ENCODE data around the gene GIPR.
"Not testable (repeated sequence)": the region's sequence is repeated elsewhere in the genome, so short reads cannot be mapped to it uniquely, and the experiment has no call there.

GIPR gene

GRCh38 chr19:45705710-45706415 is 37.8 kb downstream of the GIPR start:
- H3K27ac Mint-ChIP-seq: no peak overlapping the region
- no peaks in the 10 kb centered on the region for H3K27me3 Mint-ChIP-seq
- H3K4me3 Mint-ChIP-seq: no peak overlapping the region
- peaks cover 16% of the 10 kb centered on the region for H3K4me1 Mint-ChIP-seq
- peaks cover 6% of the 10 kb centered on the region for H3K36me3 Mint-ChIP-seq
- H3K9me3 Mint-ChIP-seq: no peaks in the 10 kb centered on the region

GRCh38 chr19:45710356-45711130 is 42.5 kb downstream of the GIPR start:
- no peak overlapping the region for H3K4me3 Mint-ChIP-seq
- H3K4me1 Mint-ChIP-seq: peaks cover 33% of the 10 kb centered on the region
- H3K27ac Mint-ChIP-seq: peak overlapping the region; percentile 62
- no peaks in the 10 kb centered on the region for H3K27me3 Mint-ChIP-seq
- no peaks in the 10 kb centered on the region for H3K9me3 Mint-ChIP-seq
- peaks cover 4% of the 10 kb centered on the region for H3K36me3 Mint-ChIP-seq

GRCh38 chr19:45711851-45712698 is 44.1 kb downstream of the GIPR start:
- no peaks in the 10 kb centered on the region for H3K9me3 Mint-ChIP-seq
- H3K27me3 Mint-ChIP-seq: no peaks in the 10 kb centered on the region
- peaks cover 41% of the 10 kb centered on the region for H3K4me1 Mint-ChIP-seq
- H3K4me3 Mint-ChIP-seq: no peak overlapping the region
- no peak overlapping the region for H3K27ac Mint-ChIP-seq
- H3K36me3 Mint-ChIP-seq: peaks cover 4% of the 10 kb centered on the region

GRCh38 chr19:45712699-45713067 is 44.7 kb downstream of the GIPR start:
- Mint-ChIP-seq H3K36me3 (peaks cover 4% of the 10 kb centered on the region), H3K27ac (no peak overlapping the region), H3K4me1 (peaks cover 47% of the 10 kb centered on the region), H3K27me3 (no peaks in the 10 kb centered on the region), H3K4me3 (no peak overlapping the region), H3K9me3 (no peaks in the 10 kb centered on the region)

GRCh38 chr19:45713141-45713540 is 45.1 kb downstream of the GIPR start:
- Mint-ChIP-seq H3K27ac (no peak overlapping the region), H3K27me3 (no peaks in the 10 kb centered on the region), H3K4me1 (peaks cover 50% of the 10 kb centered on the region), H3K4me3 (no peak overlapping the region), H3K9me3 (no peaks in the 10 kb centered on the region), H3K36me3 (peaks cover 4% of the 10 kb centered on the region)

- Mint-ChIP-seq H3K4me3 (peak overlapping the region; percentile 96), H3K4me1 (peaks cover 53% of the 10 kb centered on the region), H3K27me3 (no peaks in the 10 kb centered on the region), H3K36me3 (peaks cover 14% of the 10 kb centered on the region), H3K27ac (peak overlapping the region; percentile 46), H3K9me3 (no peaks in the 10 kb centered on the region)
Measured at GRCh38 chr19:45715139-45715538, 47.1 kb downstream of the GIPR start.

- Mint-ChIP-seq H3K4me1 (peaks cover 46% of the 10 kb centered on the region), H3K4me3 (peak overlapping the region; percentile 96), H3K27me3 (no peaks in the 10 kb centered on the region), H3K36me3 (peaks cover 13% of the 10 kb centered on the region), H3K9me3 (no peaks in the 10 kb centered on the region), H3K27ac (peak overlapping the region; percentile 97)
Measured at GRCh38 chr19:45716359-45717130, 48.5 kb downstream of the GIPR start.

GRCh38 chr19:45717131-45717982 is 49.3 kb downstream of the GIPR start:
- H3K27ac Mint-ChIP-seq: peak overlapping the region; percentile 97

GRCh38 chr19:45717983-45718650 is 50.1 kb downstream of the GIPR start:
- peaks cover 14% of the 10 kb centered on the region for H3K36me3 Mint-ChIP-seq

More at GRCh38 chr19:45717131-45717982, 49.3 kb downstream of the GIPR start:
- peak overlapping the region; percentile 96 for H3K4me3 Mint-ChIP-seq
- peaks cover 46% of the 10 kb centered on the region for H3K4me1 Mint-ChIP-seq
- H3K9me3 Mint-ChIP-seq: no peaks in the 10 kb centered on the region
- H3K27me3 Mint-ChIP-seq: no peaks in the 10 kb centered on the region
- H3K36me3 Mint-ChIP-seq: peaks cover 14% of the 10 kb centered on the region

GRCh38 chr19:45720065-45720464 is 52.0 kb downstream of the GIPR start:
- not testable (repeated sequence) for H3K27me3 Mint-ChIP-seq, H3K27ac Mint-ChIP-seq, H3K9me3 Mint-ChIP-seq, H3K4me3 Mint-ChIP-seq
- Mint-ChIP-seq H3K36me3 (peaks cover 14% of the 10 kb centered on the region), H3K4me1 (peaks cover 42% of the 10 kb centered on the region)

More at GRCh38 chr19:45717983-45718650, 50.1 kb downstream of the GIPR start:
- H3K27ac Mint-ChIP-seq: peak overlapping the region; percentile 88
- peak overlapping the region; percentile 96 for H3K4me3 Mint-ChIP-seq
- H3K4me1 Mint-ChIP-seq: peaks cover 46% of the 10 kb centered on the region
- H3K9me3 Mint-ChIP-seq: no peaks in the 10 kb centered on the region
- no peaks in the 10 kb centered on the region for H3K27me3 Mint-ChIP-seq

GRCh38 chr19:45728683-45729082 is 60.7 kb downstream of the GIPR start:
- H3K9me3 Mint-ChIP-seq, H3K36me3 Mint-ChIP-seq, H3K27ac Mint-ChIP-seq, H3K4me3 Mint-ChIP-seq, H3K27me3 Mint-ChIP-seq: not testable (repeated sequence)
- peaks cover 38% of the 10 kb centered on the region for H3K4me1 Mint-ChIP-seq

- H3K27ac Mint-ChIP-seq: peak overlapping the region; percentile 85
- no peaks in the 10 kb centered on the region for H3K9me3 Mint-ChIP-seq
- H3K4me3 Mint-ChIP-seq: peak overlapping the region; percentile 94
- H3K36me3 Mint-ChIP-seq: no peaks in the 10 kb centered on the region
- peaks cover 33% of the 10 kb centered on the region for H3K4me1 Mint-ChIP-seq
- H3K27me3 Mint-ChIP-seq: no peaks in the 10 kb centered on the region
Measured at GRCh38 chr19:45729800-45730290, 61.8 kb downstream of the GIPR start.

GRCh38 chr19:45730368-45731288 is 62.6 kb downstream of the GIPR start, which contains the start of gene FBXO46:
TSS of gene FBXO46 (minus strand) at chr19:45730896. CDS start at chr19:45713495, 17,401 bp downstream.
- Mint-ChIP-seq H3K36me3 (no peaks in the 10 kb centered on the region), H3K4me3 (peak within 1 kb of the TSS; percentile 94), H3K4me1 (peaks cover 33% of the 10 kb centered on the region), H3K27me3 (no peaks in the 10 kb centered on the region), H3K9me3 (no peaks in the 10 kb centered on the region), H3K27ac (peak within 1 kb of the TSS; percentile 85)
